ENCODE results near the gene CMIP.

DNA sequence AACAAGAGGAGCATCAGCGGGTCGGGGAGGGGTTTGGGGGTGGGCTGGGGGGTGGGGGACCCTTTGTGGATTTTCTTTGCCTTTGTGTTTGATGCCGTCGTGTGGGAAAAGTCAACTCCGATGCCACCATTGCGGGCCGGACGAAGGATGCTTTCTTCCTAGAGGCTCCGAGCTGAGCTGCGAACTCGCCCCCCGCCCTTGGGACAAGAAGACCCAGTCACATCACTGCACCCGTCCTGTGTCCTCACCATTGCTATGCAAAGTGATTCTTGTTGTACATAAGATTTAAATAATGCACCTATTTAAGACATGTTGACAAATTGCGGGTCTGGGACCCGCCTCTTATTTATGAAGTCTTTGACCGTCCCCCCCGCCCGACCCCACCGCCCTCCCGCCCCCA is 265.4 kb downstream of the CMIP start:
- TF ChIP-seq SP1 (IDR thresholded peaks at IDR 0.05) (no peak), L3MBTL2 (conservative IDR thresholded peaks at IDR 0.05) (no peak), SUZ12 (IDR thresholded peaks at IDR 0.05) (no peak), NFRKB (IDR thresholded peaks at IDR 0.05) (no peak), ELF4 (IDR thresholded peaks at IDR 0.05) (no peak), FOXM1 (IDR thresholded peaks at IDR 0.05; ENCODE audit: borderline replicate concordance) (no peak), ARNT (IDR thresholded peaks at IDR 0.05) (no peak), FOXA1 (IDR thresholded peaks at IDR 0.05) (no peak), ZNF384 (IDR thresholded peaks at IDR 0.05) (no peak), BHLHE40 (IDR thresholded peaks at IDR 0.05; ENCODE audit: borderline replicate concordance) (no peak), HDGF (IDR thresholded peaks at IDR 0.05; ENCODE audit: borderline replicate concordance) (no peak)
